Cerebellar cortex (tissue), 1 donor: ENCODE results near the gene BCL11A.
"Not testable (repeated sequence)": the region's sequence is repeated elsewhere in the genome, so short reads cannot be mapped to it uniquely, and the experiment has no call there.

Experiments used
- DNase-seq: peaks from one replicate; pipeline ENCODE4 v3.0.0-alpha.2; 2015; ENCODE audit warnings: low spot score

BCL11A gene

DNA sequence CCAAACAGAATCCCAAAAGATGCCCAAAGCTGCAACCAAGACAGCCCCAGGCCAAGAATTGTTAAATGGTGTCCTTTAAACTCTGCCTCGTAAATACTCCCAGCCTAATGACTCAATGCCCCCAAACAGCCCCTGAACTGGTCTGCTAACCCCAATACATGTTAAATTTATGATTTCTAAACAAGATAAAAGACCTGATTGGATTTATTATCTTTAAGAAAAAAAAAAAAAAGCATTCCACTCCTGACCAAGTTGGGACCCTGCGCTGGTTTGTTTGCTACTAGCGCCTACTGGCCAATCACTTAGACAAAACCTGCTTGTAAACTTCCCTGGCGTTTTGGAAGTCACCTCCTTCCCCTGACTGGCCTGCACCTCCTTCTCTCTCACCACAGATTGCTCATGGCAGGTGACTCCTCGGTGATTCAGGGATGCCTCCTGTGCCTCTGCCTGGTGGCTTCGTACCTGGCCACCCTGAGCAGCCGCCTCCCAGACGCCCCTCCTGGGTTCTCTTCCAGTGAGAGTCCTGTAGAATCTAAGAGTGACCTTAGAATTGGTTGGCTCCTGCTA, 121.3 kb downstream of the BCL11A start:
- no peak for DNase-seq

DNA sequence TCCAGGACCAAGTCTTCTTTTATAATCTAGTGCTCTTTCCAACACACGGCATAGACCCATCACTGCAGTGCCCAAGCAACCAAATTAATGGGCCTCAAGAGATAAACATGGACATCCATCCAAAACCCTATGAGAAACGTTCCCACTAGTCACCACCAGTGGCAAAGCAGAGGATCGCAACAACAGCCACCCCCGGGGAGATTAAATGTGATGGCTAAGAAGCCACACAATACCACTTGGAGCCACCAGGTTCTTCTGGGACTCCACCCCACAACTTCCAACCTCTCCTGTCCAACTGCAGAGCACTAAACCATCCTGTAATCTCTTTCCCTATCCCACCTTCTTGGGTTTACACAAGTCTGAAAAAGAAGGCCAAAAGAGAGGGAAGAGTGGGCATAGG, 123.8 kb downstream of the BCL11A start:
- no peak for DNase-seq

GRCh38 chr2:60426880-60427279, 126.6 kb downstream of the BCL11A start:
- DNase-seq, result no peak

- DNase-seq, result no peak
These were observed 127.1 kb downstream of the BCL11A start for GRCh38 chr2:60426341-60426740.

DNA sequence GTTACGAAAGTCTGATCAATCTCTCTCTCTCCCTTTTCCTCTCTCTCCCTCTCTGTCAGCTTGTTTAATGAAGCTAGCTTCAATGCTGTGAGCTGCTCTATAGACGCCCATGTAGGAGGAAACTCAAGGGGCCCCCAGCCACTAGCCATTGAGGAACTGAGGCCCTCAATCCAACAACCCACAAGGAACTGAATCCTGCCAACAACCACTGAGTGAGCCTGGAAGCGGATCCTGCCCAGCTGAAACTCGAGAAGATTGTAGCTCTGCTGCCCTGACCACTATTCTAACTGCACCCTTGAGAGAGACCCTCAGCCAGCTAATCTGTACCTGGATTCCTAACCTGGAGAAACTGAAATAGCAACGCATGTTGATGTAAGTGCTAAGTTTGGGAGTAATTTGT, 129.2 kb downstream of the BCL11A start:
- DNase-seq, result no peak

- no peak for DNase-seq
These were observed 129.9 kb downstream of the BCL11A start for GRCh38 chr2:60423505-60423904.

DNA sequence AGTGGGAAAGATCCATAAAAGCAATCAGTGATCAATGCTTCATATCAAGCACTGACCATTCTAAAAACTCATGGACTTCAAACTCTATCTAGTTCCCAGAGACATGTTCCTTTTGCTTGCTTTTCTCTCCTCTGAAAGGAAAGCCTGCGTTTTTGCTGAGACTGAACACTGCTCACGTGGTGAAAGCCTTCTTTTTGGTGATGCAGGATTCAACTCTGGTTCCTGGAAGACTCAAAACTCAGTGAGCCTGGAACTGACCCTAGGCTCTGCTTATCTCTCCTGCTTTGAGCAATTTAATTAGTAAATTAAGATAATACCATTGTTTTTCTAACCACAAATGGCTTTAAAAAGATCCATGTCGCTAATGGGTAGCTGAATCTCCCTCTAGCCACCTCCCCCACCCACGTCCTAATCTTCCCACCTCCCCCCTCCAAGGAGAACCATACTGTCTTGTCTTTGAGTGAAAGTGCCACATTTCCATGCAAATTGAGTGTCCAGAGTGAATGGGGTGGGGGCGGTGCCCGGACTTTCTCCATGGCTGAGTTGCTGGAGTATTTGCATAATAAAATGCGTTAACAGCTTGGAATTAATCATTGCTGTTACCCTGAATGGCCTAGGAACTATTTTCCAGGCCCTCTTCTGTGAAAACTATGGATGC, 130.5 kb downstream of the BCL11A start:
- DNase-seq, result no peak

GRCh38 chr2:60417210-60417609, 136.2 kb downstream of the BCL11A start:
- DNase-seq, result not testable (repeated sequence)

GRCh38 chr2:60416221-60417008, 137.0 kb downstream of the BCL11A start:
- no peak for DNase-seq

- DNase-seq, result no peak
These were observed 137.6 kb downstream of the BCL11A start for GRCh38 chr2:60415814-60416213.

DNA sequence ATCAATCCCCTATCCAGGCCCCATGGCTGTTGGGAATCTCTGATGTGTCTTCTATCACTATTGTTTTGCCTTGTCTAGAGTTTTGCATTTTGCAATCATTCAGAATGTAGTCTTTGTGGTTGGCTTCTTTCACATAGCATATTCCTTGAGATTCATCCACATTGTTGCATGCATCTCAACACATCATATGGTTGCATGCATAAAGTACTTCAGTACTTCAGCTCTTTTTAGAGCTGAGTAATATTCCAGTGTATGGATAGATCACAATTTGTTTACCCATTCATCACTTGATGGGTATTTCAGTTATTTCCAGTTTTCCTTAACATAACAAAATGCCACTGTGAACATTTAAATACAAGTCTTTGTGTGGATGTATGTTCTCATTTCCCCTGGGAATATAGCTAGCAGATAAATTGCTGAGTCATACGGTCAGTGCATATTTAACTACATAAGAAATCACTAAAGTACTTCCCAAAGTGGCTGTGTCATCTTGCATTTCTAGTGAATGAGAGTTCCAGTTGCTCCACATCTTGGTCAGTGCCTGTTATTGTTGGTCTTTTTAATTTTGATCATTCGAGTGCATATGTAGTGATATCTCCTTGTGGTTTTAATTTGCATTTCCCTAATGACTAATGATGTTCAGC, 138.8 kb downstream of the BCL11A start:
- no peak for DNase-seq

DNA sequence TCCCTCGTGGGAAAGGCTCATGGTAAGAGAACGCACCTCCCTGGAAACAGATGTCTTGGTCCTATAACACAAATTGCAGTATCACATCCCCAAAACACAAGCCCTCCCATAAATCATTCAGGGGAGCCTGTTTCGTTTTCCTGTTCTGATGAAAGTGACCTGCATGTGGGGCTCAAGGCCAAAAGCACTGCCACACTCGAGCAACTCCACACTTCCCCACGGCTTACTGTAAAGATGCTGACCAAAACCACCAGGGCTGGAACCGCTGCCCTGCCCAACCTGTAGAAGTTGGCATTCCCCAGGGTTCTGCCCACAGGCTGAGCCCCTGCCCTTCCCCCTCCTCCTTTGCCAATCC, 139.7 kb downstream of the BCL11A start:
- DNase-seq, result no peak

DNA sequence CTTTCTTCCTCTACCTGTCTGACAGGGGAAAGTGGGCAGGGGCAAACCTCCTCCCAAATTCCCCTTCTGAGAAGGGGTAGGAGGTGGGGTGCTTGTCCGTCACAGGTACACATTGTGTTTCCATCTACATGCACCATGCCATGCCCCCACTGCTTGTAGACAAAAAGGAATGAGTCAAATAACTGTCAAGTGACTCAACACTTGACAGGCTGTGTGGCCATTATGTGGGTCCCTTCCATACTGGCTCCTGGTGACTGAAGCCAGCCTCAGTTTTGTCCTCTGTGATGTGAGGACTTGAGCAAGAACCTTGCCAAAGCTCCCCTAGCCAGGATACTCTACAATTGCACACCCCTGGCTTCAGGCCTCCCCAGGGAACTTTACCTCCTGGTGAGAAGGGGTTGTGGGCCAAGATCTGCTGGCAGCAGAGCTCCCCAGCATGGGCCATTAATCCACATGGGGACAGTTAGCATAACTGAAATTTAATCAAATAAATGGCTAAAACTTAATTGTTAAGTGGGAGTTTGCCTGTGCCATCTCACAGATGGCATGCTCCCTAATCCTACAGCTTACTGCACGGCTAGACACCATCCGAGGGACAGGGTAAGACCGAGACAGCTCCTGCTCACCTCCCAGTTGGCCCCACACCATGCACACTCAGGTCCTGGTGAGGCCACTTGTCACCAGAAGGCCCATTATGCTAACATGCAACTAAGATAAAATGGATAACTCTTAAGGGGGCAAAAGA, 140.2 kb downstream of the BCL11A start:
- no peak for DNase-seq

DNA sequence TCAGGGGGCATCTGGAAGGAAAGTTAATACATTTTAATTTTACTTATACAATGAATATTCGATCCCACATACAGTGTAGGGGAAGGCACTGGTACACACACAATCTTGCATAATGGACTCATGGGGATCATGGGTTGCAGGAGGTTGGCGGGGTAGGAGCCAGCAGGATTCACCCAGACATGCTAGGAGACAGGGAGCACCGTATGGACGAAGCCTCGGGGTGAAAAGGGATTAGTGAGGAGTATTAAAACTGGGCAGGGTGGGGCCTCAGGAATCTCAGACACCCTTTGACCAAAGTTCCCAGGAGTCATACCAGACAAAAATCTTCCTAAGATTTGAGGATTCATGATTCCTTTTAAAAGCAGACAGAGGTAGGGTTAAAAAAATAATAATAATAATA, 140.8 kb downstream of the BCL11A start:
- DNase-seq, result no peak

DNA sequence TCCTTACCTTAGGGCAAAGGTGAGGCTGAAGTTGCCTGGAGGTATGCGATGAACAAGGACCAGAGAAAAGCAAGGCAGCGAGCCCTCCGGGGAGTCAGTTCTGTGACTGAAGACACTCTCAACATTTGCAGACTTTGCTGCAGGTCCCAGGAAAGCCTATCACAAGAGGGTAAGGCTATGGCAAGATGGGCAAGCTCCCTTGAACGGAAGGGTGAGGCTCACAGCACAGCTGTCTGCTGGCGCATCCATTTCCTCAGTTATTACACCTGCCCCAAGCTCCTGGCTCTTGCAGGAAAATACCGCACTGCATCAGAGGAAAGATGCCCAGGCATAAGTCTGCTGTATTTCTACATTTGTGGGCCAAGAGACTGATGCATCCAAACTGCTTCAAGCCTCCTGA, 141.4 kb downstream of the BCL11A start:
- DNase-seq, result no peak

DNA sequence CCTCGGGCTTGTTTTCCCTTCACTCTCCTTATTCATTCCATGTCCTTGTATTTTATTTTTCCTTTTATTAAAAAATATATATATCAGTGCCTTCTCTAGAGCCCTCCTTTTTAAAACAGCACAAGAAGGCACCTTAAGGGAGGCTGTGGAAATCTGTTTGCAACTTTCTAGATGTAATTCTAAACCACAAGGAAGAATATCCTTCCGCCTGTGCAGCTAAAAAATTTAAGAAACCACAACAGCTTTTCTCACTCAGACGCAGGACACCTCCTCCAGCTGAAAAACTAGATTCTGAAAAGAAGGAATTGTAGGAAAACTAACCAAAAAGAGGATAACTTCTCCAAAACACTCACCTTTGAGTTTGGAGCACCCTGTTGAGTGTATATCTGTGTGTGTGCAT, 142.2 kb downstream of the BCL11A start:
- DNase-seq, result no peak

DNA sequence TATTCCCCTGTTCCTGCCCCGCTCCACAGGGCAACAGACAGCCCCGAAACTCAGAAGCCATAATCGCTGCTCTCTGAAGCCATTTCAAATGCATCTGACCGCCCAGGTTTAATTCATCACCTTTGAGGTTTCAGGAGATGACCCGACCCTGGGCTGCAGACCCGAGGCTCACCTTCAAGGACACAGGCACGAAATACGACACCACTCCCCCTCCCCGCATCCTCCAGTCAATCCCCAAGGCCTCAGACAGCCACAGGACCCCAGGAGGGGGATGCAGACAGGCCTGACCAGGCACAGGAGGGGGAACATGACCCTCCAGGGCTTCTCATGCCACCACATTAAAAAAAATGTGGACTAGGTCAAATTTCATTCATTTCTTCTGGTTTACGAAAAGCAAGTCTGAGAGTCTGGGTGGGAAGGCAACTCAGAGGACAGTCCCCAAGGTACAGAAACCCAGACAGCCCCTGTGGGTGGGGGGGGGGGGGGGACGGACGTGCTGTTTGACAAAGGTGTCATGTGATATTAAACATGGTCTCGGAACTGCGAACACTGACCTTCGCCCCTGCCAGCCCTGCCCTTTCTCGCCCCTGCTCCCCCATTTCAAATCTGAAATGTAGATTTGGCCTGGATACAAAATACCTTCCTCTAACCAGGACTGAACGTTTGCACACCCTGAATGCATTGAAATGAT, 142.9 kb downstream of the BCL11A start:
- DNase-seq, result no peak

DNA sequence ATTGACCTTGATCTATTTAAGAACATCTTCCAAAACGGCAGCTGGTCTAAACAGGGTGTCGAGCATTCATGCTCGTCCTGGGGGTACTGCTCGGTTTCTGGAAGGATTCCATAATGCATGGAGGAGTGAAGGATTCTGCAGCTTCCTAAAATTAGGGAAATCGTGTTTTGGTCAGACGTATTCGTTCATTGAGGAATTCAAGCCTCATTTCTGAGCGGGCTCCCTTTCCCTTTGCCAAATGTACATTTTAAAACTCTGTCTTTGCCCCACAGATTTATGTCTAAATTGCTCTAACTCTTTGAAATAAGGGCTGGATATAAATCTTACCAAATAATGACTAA, 144.0 kb downstream of the BCL11A start:
- no peak for DNase-seq

- DNase-seq, result no peak
These were observed 144.5 kb downstream of the BCL11A start for GRCh38 chr2:60408811-60409530.

- DNase-seq, result no peak
These were observed 145.2 kb downstream of the BCL11A start for GRCh38 chr2:60408207-60408606.

DNA sequence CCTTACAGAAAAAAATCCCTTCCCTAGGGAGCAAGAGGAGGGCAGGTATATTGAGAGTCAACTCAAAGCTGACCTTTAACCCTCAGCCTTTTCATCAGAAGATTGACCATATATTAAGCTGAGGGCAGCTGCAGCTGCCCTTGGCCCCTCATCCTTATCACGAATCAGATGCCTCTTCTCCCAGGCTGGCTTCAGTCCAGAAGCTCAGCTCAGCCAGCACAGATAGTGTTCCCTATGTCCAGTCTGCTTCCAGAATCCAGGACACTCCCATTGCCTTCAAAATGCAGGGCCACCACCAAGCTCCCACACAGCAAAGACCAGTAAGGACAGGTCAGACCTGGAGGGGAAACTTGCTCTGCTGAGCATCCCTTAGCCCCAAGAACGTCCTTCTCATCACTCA, 146.1 kb downstream of the BCL11A start:
- DNase-seq, result no peak
